Astrocyte (in vitro differentiated cells and primary cell): ENCODE results near the gene LASP1. TPM values are rescaled to one million over a fixed set of nuclear protein-coding genes. Genes with fewer than 3 reads are reported as not detected.

ENCODE experiments used
- DNase-seq: peaks from one replicate; pipeline ENCODE4 v3.0.0-alpha.2; 2010; ENCODE audit warnings: low read depth
- FAIRE-seq: peaks from 2 replicates; lab custom pipeline; 2011; peaks lifted over from hg19 to GRCh38; lab: Jason Lieb, UNC
- H2AFZ ChIP-seq: 2 replicates; pipeline ENCODE4 v1.6.0; 2012; ENCODE audit warnings: low read depth, low read length, inconsistent platforms
- H3K27ac ChIP-seq: 2 replicates; pipeline ENCODE4 v1.5.1; 2011; ENCODE audit warnings: low read depth, low read length, inconsistent platforms
- H3K27me3 ChIP-seq: 2 replicates; pipeline ENCODE4 v1.6.0; 2011; ENCODE audit warnings: low read length, inconsistent platforms; ENCODE audit not compliant: insufficient read depth
- H3K36me3 ChIP-seq: 2 replicates; pipeline ENCODE4 v1.5.1; 2011; ENCODE audit warnings: low read length, inconsistent platforms; ENCODE audit not compliant: insufficient read depth
- H3K4me1 ChIP-seq: 2 replicates; pipeline ENCODE4 v1.5.1; 2011; ENCODE audit warnings: low read length, inconsistent platforms; ENCODE audit not compliant: insufficient read depth
- H3K4me2 ChIP-seq: 2 replicates; pipeline ENCODE4 v1.6.0; 2012; ENCODE audit warnings: low read length, inconsistent platforms
- H3K4me3 ChIP-seq: 2 replicates; pipeline ENCODE4 v1.5.1; 2011; ENCODE audit warnings: low read depth, mild to moderate bottlenecking, low read length, inconsistent platforms; ENCODE audit not compliant: insufficient read depth
- H3K79me2 ChIP-seq: 2 replicates; pipeline ENCODE4 v1.6.0; 2012; ENCODE audit warnings: mild to moderate bottlenecking, low read length, inconsistent platforms; ENCODE audit not compliant: insufficient read depth
- H3K9ac ChIP-seq: 2 replicates; pipeline ENCODE4 v1.6.0; 2012; ENCODE audit warnings: mild to moderate bottlenecking, low read length, inconsistent platforms
- H3K9me3 ChIP-seq: 2 replicates; pipeline ENCODE4 v1.5.1; 2012; ENCODE audit warnings: low read depth, mild to moderate bottlenecking, low read length, inconsistent platforms; ENCODE audit not compliant: insufficient read depth
- H4K20me1 ChIP-seq: 2 replicates; pipeline ENCODE4 v1.6.0; 2012; ENCODE audit warnings: low read length, inconsistent platforms; ENCODE audit not compliant: insufficient read depth
- H3K27ac Mint-ChIP-seq: one replicate; pipeline ENCODE4 v1.8.0; 2021; ENCODE audit warnings: mild to moderate bottlenecking, mixed read lengths; ENCODE audit not compliant: unreplicated experiment
- H3K27me3 Mint-ChIP-seq: one replicate; pipeline ENCODE4 v1.8.0; 2021; ENCODE audit warnings: low read depth, mixed read lengths; ENCODE audit not compliant: unreplicated experiment
- H3K36me3 Mint-ChIP-seq: one replicate; pipeline ENCODE4 v1.8.0; 2021; ENCODE audit warnings: low read depth, mixed read lengths; ENCODE audit not compliant: unreplicated experiment
- H3K4me1 Mint-ChIP-seq: one replicate; pipeline ENCODE4 v1.8.0; 2021; ENCODE audit warnings: low read depth, mixed read lengths; ENCODE audit not compliant: unreplicated experiment
- H3K4me3 Mint-ChIP-seq: one replicate; pipeline ENCODE4 v1.8.0; 2021; ENCODE audit warnings: mild to moderate bottlenecking, moderate library complexity, mixed read lengths; ENCODE audit not compliant: unreplicated experiment
- H3K9me3 Mint-ChIP-seq: one replicate; pipeline ENCODE4 v1.8.0; 2021; ENCODE audit warnings: mild to moderate bottlenecking, mixed read lengths; ENCODE audit not compliant: unreplicated experiment
- EZH2 ChIP-seq: IDR thresholded peaks from 2 replicates; pipeline ENCODE4 v1.6.1; 2012; ENCODE audit warnings: mild to moderate bottlenecking, low read length, inconsistent platforms; ENCODE audit not compliant: insufficient read depth
- total RNA-seq: library from RNA; stranded (reverse); gene quantifications from 2 replicates; pipeline ENCODE4 v1.2.1, GENCODE V29; 2021
- TF ChIP-seq, protein P1 (sequence below): IDR thresholded peaks from 2 replicates; pipeline ENCODE4 v1.5.1; 2011; ENCODE audit warnings: low read depth, mild to moderate bottlenecking, inconsistent platforms, low read length, moderate library complexity; ENCODE audit not compliant: insufficient read depth

The LASP1 gene
- total RNA-seq, 1 donor from 2014 or later: 421 TPM

DNA sequence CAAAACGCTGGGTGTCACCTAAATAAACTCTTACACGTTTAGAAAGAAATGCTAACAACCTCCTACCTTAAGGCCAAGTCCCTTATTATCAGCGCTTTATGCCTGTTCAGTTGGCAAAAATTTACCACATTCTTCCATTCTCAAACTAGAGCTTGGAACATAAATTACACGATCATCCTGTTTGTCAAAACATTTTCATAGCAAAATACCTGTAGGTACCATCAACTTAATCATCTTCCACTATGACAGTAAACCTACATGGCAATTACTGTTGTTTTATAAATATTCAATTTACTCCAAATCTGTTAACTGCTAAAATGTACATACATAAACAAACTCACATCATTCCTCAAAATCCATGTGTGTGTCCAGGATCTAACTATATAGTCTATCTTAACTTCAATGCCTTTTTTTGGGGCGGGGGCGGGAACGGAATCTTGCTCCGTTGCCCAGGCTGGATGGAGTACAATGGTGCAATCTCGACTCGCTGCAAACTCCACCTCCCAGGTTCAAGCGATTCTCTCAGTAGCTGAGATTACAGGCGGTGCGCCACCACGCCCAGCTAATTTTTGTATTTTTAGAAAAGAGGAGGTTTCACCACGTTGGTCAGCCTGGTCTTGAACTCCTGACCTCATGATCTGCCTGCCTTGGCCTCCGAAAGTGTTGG lies 20.8 kb upstream of the LASP1 start:
- Mint-ChIP-seq H3K27ac (no peak overlapping the region), H3K4me1 (peaks cover 20% of the 10 kb centered on the region), H3K9me3 (no peaks in the 10 kb centered on the region), H3K4me3 (peak overlapping the region; percentile 62), H3K27me3 (no peaks in the 10 kb centered on the region), H3K36me3 (peaks cover 28% of the 10 kb centered on the region)
- H3K79me2 ChIP-seq: peaks cover 52% of the 10 kb centered on the region
- TF ChIP-seq EZH2: no peak
- TF ChIP-seq, protein P1, sequence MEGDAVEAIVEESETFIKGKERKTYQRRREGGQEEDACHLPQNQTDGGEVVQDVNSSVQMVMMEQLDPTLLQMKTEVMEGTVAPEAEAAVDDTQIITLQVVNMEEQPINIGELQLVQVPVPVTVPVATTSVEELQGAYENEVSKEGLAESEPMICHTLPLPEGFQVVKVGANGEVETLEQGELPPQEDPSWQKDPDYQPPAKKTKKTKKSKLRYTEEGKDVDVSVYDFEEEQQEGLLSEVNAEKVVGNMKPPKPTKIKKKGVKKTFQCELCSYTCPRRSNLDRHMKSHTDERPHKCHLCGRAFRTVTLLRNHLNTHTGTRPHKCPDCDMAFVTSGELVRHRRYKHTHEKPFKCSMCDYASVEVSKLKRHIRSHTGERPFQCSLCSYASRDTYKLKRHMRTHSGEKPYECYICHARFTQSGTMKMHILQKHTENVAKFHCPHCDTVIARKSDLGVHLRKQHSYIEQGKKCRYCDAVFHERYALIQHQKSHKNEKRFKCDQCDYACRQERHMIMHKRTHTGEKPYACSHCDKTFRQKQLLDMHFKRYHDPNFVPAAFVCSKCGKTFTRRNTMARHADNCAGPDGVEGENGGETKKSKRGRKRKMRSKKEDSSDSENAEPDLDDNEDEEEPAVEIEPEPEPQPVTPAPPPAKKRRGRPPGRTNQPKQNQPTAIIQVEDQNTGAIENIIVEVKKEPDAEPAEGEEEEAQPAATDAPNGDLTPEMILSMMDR: no peak
- H3K4me2 ChIP-seq: no peak overlapping the region
- no peak for DNase-seq
- H3K4me3 ChIP-seq: no peak overlapping the region
- peaks cover 20% of the 10 kb centered on the region for H3K4me1 ChIP-seq
- peaks cover 63% of the 10 kb centered on the region for H4K20me1 ChIP-seq
- H3K9me3 ChIP-seq: no peaks in the 10 kb centered on the region
- H3K36me3 ChIP-seq: peaks cover 47% of the 10 kb centered on the region
- no peak overlapping the region for H3K27ac ChIP-seq
- no peaks in the 10 kb centered on the region for H3K27me3 ChIP-seq
- H2AFZ ChIP-seq: no peak overlapping the region
- H3K9ac ChIP-seq: no peak overlapping the region
- FAIRE-seq: no peak

DNA sequence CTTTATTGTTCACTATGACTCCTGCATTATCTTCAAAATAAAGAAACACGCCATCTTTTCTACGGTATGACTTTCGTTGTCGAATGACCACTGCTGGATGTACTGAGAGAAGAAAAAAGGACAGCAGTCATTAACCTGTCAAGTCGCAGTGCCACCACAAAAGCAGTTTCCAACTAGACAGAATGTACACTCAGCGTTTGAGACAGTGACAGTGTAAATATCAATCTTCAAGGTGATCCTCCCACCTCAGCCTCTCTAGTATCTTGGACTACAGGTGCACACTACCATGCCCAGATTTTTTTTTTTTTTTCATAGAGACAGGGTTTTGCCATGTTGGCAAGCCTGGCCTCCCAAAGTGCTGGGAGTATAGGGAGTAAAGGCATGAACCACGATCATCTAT lies 19.5 kb upstream of the LASP1 start:
- no peak overlapping the region for H3K27ac Mint-ChIP-seq

More for the DNA sequence above, 19.5 kb upstream of the LASP1 start:
- H3K4me1 ChIP-seq: peaks cover 20% of the 10 kb centered on the region
- peaks cover 28% of the 10 kb centered on the region for H3K36me3 Mint-ChIP-seq
- H3K4me2 ChIP-seq: peak overlapping the region; percentile 89
- no peaks in the 10 kb centered on the region for H3K27me3 Mint-ChIP-seq
- H3K27ac ChIP-seq: no peak overlapping the region
- no peaks in the 10 kb centered on the region for H3K27me3 ChIP-seq
- peaks cover 63% of the 10 kb centered on the region for H4K20me1 ChIP-seq
- peaks cover 52% of the 10 kb centered on the region for H3K79me2 ChIP-seq
- no peaks in the 10 kb centered on the region for H3K9me3 ChIP-seq
- TF ChIP-seq, protein P1: no peak
- no peak for TF ChIP-seq EZH2
- peak overlapping the region; percentile 97 for H3K9ac ChIP-seq
- no peak for FAIRE-seq
- H3K4me3 ChIP-seq: peak overlapping the region; percentile 91
- no peak for DNase-seq
- H2AFZ ChIP-seq: no peak overlapping the region
- no peaks in the 10 kb centered on the region for H3K9me3 Mint-ChIP-seq
- peaks cover 22% of the 10 kb centered on the region for H3K4me1 Mint-ChIP-seq
- peak overlapping the region; percentile 98 for H3K4me3 Mint-ChIP-seq
- H3K36me3 ChIP-seq: peaks cover 47% of the 10 kb centered on the region
